Measurements from ENCODE around the gene ZDHHC13. TPM values are rescaled to one million over a fixed set of nuclear protein-coding genes. Genes with fewer than 3 reads are reported as not detected.

ZDHHC13 gene
- total RNA-seq, 1 experiment from 2014 or later, result 8.3 TPM

GRCh38 chr11:19225581-19225980 is 108.6 kb downstream of the ZDHHC13 start:
- TF ChIP-seq CTCF (IDR thresholded peaks at IDR 0.05; ENCODE audit: unreplicated experiment), result no peak
- intact Hi-C loops (cut with micrococcal nuclease), result no loop called here

More at GRCh38 chr11:19225581-19225980, 108.6 kb downstream of the ZDHHC13 start:
- Mint-ChIP-seq H3K4me3 (ENCODE audit: unreplicated experiment) (no peak overlapping the region), H3K9me3 (ENCODE audit: unreplicated experiment) (no peaks in the 10 kb centered on the region), H3K4me1 (ENCODE audit: insufficient read depth, unreplicated experiment) (no peaks in the 10 kb centered on the region), H3K27ac (ENCODE audit: low read depth, unreplicated experiment) (no peak overlapping the region), H3K36me3 (ENCODE audit: insufficient read depth, unreplicated experiment) (no peaks in the 10 kb centered on the region), H3K27me3 (ENCODE audit: insufficient read depth, unreplicated experiment) (no peaks in the 10 kb centered on the region)
- no TSS peak for BruUV-seq (replicated peaks)
- ChIA-PET POLR2A (no interaction called here), CTCF (interaction anchor here (0.9 kb wide), 1 partner anchor 903 kb away, joined by 3 read pairs; no protein-coding TSS in a partner anchor)
- no peak for DNase-seq (ENCODE audit: unreplicated experiment)

Other genes starting within 250 kb of the ZDHHC13 start
- gene MRGPRX1, start 177.8 kb upstream of the ZDHHC13 start, total RNA-seq (2022), result not detected in 2 replicates
- not detected in 2 replicates for gene MRGPRX2, start 56.5 kb upstream of the ZDHHC13 start, total RNA-seq (2022)
- not detected in 2 replicates for gene CSRP3, start 84.8 kb downstream of the ZDHHC13 start, total RNA-seq (2022)
- 0.88 and 1.2 TPM in 2 replicates for gene E2F8, start 123.8 kb downstream of the ZDHHC13 start, total RNA-seq (2022)

All from MCF 10A (cell line).